Measurements from ENCODE around the gene BRD9.
"Not testable (repeated sequence)": the region's sequence is repeated elsewhere in the genome, so short reads cannot be mapped to it uniquely, and the experiment has no call there.

Gene BRD9

GRCh38 chr5:934381-934967 lies 41.9 kb upstream of the BRD9 start:
- H3K4me3 ChIP-seq (ENCODE audit: control insufficient read depth in 1 of 7, extremely low read depth in 1 of 7, insufficient read depth in 4 of 7, low read depth in 2 of 7, low read length in 6 of 7); H3K9me3 ChIP-seq (ENCODE audit: control extremely low read depth in 1 of 5, control insufficient read depth in 4 of 5, insufficient read depth in 2 of 5, low read depth in 1 of 5, low read length in 4 of 5); POLR2A ChIA-PET; DNase-seq; H3K36me3 ChIP-seq (ENCODE audit: control insufficient read depth in 4 of 4, insufficient read depth in 4 of 4, low read length in 3 of 4); H3K4me1 ChIP-seq (ENCODE audit: control extremely low read depth in 1 of 4, control insufficient read depth in 4 of 4, insufficient read depth in 4 of 4, low read length in 3 of 4); H3K27ac ChIP-seq (ENCODE audit: insufficient read depth in 1 of 2, low read depth in 1 of 2, low read length in 2 of 2, poor library complexity in 1 of 2, severe bottlenecking in 2 of 2): not testable (repeated sequence)
- 94% methylated on average over 2 of the region's 3 CpGs for WGBS (ENCODE audit: insufficient coverage)
- H3K27me3 ChIP-seq (replicated peaks in 2 of 5; ENCODE audit: control insufficient read depth in 4 of 5, insufficient read depth in 5 of 5, low read length in 4 of 5), result peaks cover 0 to 20% (median 3%) of the 10 kb centered on the region in 5 experiments
- CTCF ChIA-PET, result interaction anchor here (1.5 kb wide), 1 partner anchor 11 kb away, joined by 4 read pairs; no protein-coding TSS in a partner anchor

GRCh38 chr5:933951-934350 lies 41.4 kb upstream of the BRD9 start:
- DNase-seq; H3K4me3 ChIP-seq (ENCODE audit: control insufficient read depth in 1 of 7, extremely low read depth in 1 of 7, insufficient read depth in 4 of 7, low read depth in 2 of 7, low read length in 6 of 7); H3K4me1 ChIP-seq (ENCODE audit: control extremely low read depth in 1 of 4, control insufficient read depth in 4 of 4, insufficient read depth in 4 of 4, low read length in 3 of 4); POLR2A ChIA-PET; H3K27ac ChIP-seq (ENCODE audit: insufficient read depth in 1 of 2, low read depth in 1 of 2, low read length in 2 of 2, poor library complexity in 1 of 2, severe bottlenecking in 2 of 2); H3K9me3 ChIP-seq (ENCODE audit: control extremely low read depth in 1 of 5, control insufficient read depth in 4 of 5, insufficient read depth in 2 of 5, low read depth in 1 of 5, low read length in 4 of 5); H3K36me3 ChIP-seq (ENCODE audit: control insufficient read depth in 4 of 4, insufficient read depth in 4 of 4, low read length in 3 of 4): not testable (repeated sequence)
- CTCF ChIA-PET, result interaction anchor here (1.5 kb wide), 1 partner anchor 10 kb away, joined by 4 read pairs; no protein-coding TSS in a partner anchor
- H3K27me3 ChIP-seq (replicated peaks in 2 of 5; ENCODE audit: control insufficient read depth in 4 of 5, insufficient read depth in 5 of 5, low read length in 4 of 5), result peaks cover 0 to 20% (median 3%) of the 10 kb centered on the region in 5 experiments

GRCh38 chr5:933251-933861 lies 40.8 kb upstream of the BRD9 start:
- no peak for DNase-seq
- no peaks in the 10 kb centered on the region for H3K4me1 ChIP-seq (ENCODE audit: control extremely low read depth in 1 of 4, control insufficient read depth in 4 of 4, insufficient read depth in 4 of 4, low read length in 3 of 4)
- ChIA-PET CTCF (interaction anchor here (1.5 to 2.1 kb wide), 2 partner anchors 10 to 14 kb away, joined by 4 to 5 read pairs; no protein-coding TSS in a partner anchor), POLR2A (no interaction called here)
- H3K27ac ChIP-seq (ENCODE audit: insufficient read depth in 1 of 2, low read depth in 1 of 2, low read length in 2 of 2, poor library complexity in 1 of 2, severe bottlenecking in 2 of 2), result no peak overlapping the region
- H3K27me3 ChIP-seq (replicated peaks in 2 of 5; ENCODE audit: control insufficient read depth in 4 of 5, insufficient read depth in 5 of 5, low read length in 4 of 5), result peaks cover 0 to 18% (median 3%) of the 10 kb centered on the region in 5 experiments
- H3K36me3 ChIP-seq (ENCODE audit: control insufficient read depth in 4 of 4, insufficient read depth in 4 of 4, low read length in 3 of 4), result no peaks in the 10 kb centered on the region
- peaks cover 0 to 7% (median 0%) of the 10 kb centered on the region in 5 experiments for H3K9me3 ChIP-seq (ENCODE audit: control extremely low read depth in 1 of 5, control insufficient read depth in 4 of 5, insufficient read depth in 2 of 5, low read depth in 1 of 5, low read length in 4 of 5)
- H3K4me3 ChIP-seq (ENCODE audit: control insufficient read depth in 1 of 7, extremely low read depth in 1 of 7, insufficient read depth in 4 of 7, low read depth in 2 of 7, low read length in 6 of 7), result no peak overlapping the region
- 88% methylated on average over 1 of the region's 3 CpGs for WGBS (ENCODE audit: insufficient coverage)

GRCh38 chr5:932628-933250 lies 40.1 kb upstream of the BRD9 start:
- WGBS (ENCODE audit: insufficient coverage), result 77% methylated on average over 4 of the region's 4 CpGs
- H3K4me3 ChIP-seq (ENCODE audit: control insufficient read depth in 1 of 7, extremely low read depth in 1 of 7, insufficient read depth in 4 of 7, low read depth in 2 of 7, low read length in 6 of 7), result no peak overlapping the region
- CTCF ChIA-PET, result interaction anchor here (1.4 to 2.1 kb wide), 2 partner anchors 9 to 13 kb away, joined by 5 read pairs; no protein-coding TSS in a partner anchor
- no peak for DNase-seq
- POLR2A ChIA-PET, result no interaction called here
- H3K9me3 ChIP-seq (ENCODE audit: control extremely low read depth in 1 of 5, control insufficient read depth in 4 of 5, insufficient read depth in 2 of 5, low read depth in 1 of 5, low read length in 4 of 5), result peaks cover 0 to 7% (median 0%) of the 10 kb centered on the region in 5 experiments
- H3K36me3 ChIP-seq (ENCODE audit: control insufficient read depth in 4 of 4, insufficient read depth in 4 of 4, low read length in 3 of 4), result no peaks in the 10 kb centered on the region
- peaks cover 0 to 19% (median 2%) of the 10 kb centered on the region in 5 experiments for H3K27me3 ChIP-seq (replicated peaks in 2 of 5; ENCODE audit: control insufficient read depth in 4 of 5, insufficient read depth in 5 of 5, low read length in 4 of 5)
- H3K4me1 ChIP-seq (ENCODE audit: control extremely low read depth in 1 of 4, control insufficient read depth in 4 of 4, insufficient read depth in 4 of 4, low read length in 3 of 4), result no peaks in the 10 kb centered on the region
- H3K27ac ChIP-seq (ENCODE audit: insufficient read depth in 1 of 2, low read depth in 1 of 2, low read length in 2 of 2, poor library complexity in 1 of 2, severe bottlenecking in 2 of 2), result no peak overlapping the region

- no peak for DNase-seq
- Histone ChIP-seq H3K4me3 (ENCODE audit: control insufficient read depth in 1 of 7, extremely low read depth in 1 of 7, insufficient read depth in 4 of 7, low read depth in 2 of 7, low read length in 6 of 7) (no peak overlapping the region), H3K36me3 (ENCODE audit: control insufficient read depth in 4 of 4, insufficient read depth in 4 of 4, low read length in 3 of 4) (no peaks in the 10 kb centered on the region), H3K27me3 (replicated peaks in 2 of 5; ENCODE audit: control insufficient read depth in 4 of 5, insufficient read depth in 5 of 5, low read length in 4 of 5) (peaks cover 0 to 25% (median 6%) of the 10 kb centered on the region in 5 experiments), H3K9me3 (ENCODE audit: control extremely low read depth in 1 of 5, control insufficient read depth in 4 of 5, insufficient read depth in 2 of 5, low read depth in 1 of 5, low read length in 4 of 5) (peaks cover 0 to 7% (median 0%) of the 10 kb centered on the region in 5 experiments), H3K4me1 (ENCODE audit: control extremely low read depth in 1 of 4, control insufficient read depth in 4 of 4, insufficient read depth in 4 of 4, low read length in 3 of 4) (peaks cover 0 to 1% (median 0%) of the 10 kb centered on the region in 4 experiments), H3K27ac (ENCODE audit: insufficient read depth in 1 of 2, low read depth in 1 of 2, low read length in 2 of 2, poor library complexity in 1 of 2, severe bottlenecking in 2 of 2) (no peak overlapping the region)
- ChIA-PET POLR2A (no interaction called here), CTCF (interaction anchor here (0.6 to 2.1 kb wide), 4 partner anchors 8 to 478 kb away, joined by 3 to 6 read pairs (median 5); no protein-coding TSS in a partner anchor)
- 100% methylated on average over 5 of the region's 8 CpGs for WGBS (ENCODE audit: insufficient coverage)
Observed at GRCh38 chr5:932151-932627, 39.6 kb upstream of the BRD9 start.

GRCh38 chr5:931570-932145 lies 39.1 kb upstream of the BRD9 start:
- H3K36me3 ChIP-seq (ENCODE audit: control insufficient read depth in 4 of 4, insufficient read depth in 4 of 4, low read length in 3 of 4), result no peaks in the 10 kb centered on the region
- no peak overlapping the region for H3K4me3 ChIP-seq (ENCODE audit: control insufficient read depth in 1 of 7, extremely low read depth in 1 of 7, insufficient read depth in 4 of 7, low read depth in 2 of 7, low read length in 6 of 7)
- CTCF ChIA-PET, result interaction anchor here (0.6 to 2.1 kb wide), 4 partner anchors 8 to 477 kb away, joined by 3 to 6 read pairs (median 5); no protein-coding TSS in a partner anchor
- POLR2A ChIA-PET, result interaction anchor here (0.5 kb wide), 1 partner anchor 152 kb away, joined by 3 read pairs; no protein-coding TSS in a partner anchor
- WGBS (ENCODE audit: insufficient coverage), result 90% methylated on average over 13 of the region's 13 CpGs
- H3K9me3 ChIP-seq (ENCODE audit: control extremely low read depth in 1 of 5, control insufficient read depth in 4 of 5, insufficient read depth in 2 of 5, low read depth in 1 of 5, low read length in 4 of 5), result peaks cover 0 to 7% (median 0%) of the 10 kb centered on the region in 5 experiments
- H3K4me1 ChIP-seq (ENCODE audit: control extremely low read depth in 1 of 4, control insufficient read depth in 4 of 4, insufficient read depth in 4 of 4, low read length in 3 of 4), result peaks cover 0 to 6% (median 4%) of the 10 kb centered on the region in 4 experiments
- peaks cover 0 to 30% (median 6%) of the 10 kb centered on the region in 5 experiments for H3K27me3 ChIP-seq (replicated peaks in 2 of 5; ENCODE audit: control insufficient read depth in 4 of 5, insufficient read depth in 5 of 5, low read length in 4 of 5)
- no peak overlapping the region for H3K27ac ChIP-seq (ENCODE audit: insufficient read depth in 1 of 2, low read depth in 1 of 2, low read length in 2 of 2, poor library complexity in 1 of 2, severe bottlenecking in 2 of 2)
- no peak for DNase-seq
